Gastroesophageal sphincter (tissue), 4 donors: ENCODE results near the gene FER. TPM values are rescaled to one million over a fixed set of nuclear protein-coding genes. Genes with fewer than 3 reads are reported as not detected.

Experiments
- ATAC-seq: fragments of 150-250 bp; one replicate; pipeline ENCODE4 v1.9.1; 2016; ENCODE audit warnings: mild to moderate bottlenecking, moderate library complexity
- H3K27ac ChIP-seq, 4 donors: fragments of 200-600 bp; sonication (generic) in 3 of 4; 1 replicate in 3 of 4; 2 replicates in 1 of 4; pipeline ENCODE4 v1.5.1; 2016 to 2019
- H3K27me3 ChIP-seq: fragments of 200-600 bp; sonication (generic); one replicate; pipeline ENCODE4 v1.5.1; 2019
- H3K36me3 ChIP-seq, 2 donors: fragments of 200-600 bp; sonication (generic); one replicate each; pipeline ENCODE4 v1.5.1; 2019; ENCODE audit warnings: control low read depth in 1 of 2
- H3K4me1 ChIP-seq, 3 donors: fragments of 200-600 bp; sonication (generic); 1 replicate in 2 of 3; 2 replicates in 1 of 3; pipeline ENCODE4 v1.5.1; 2016 to 2019; ENCODE audit warnings: control low read depth in 2 of 3
- H3K4me3 ChIP-seq, 2 donors: fragments of 200-600 bp; sonication (generic); one replicate each; pipeline ENCODE4 v1.5.1; 2019; ENCODE audit warnings: mild to moderate bottlenecking in 1 of 2, moderate library complexity in 1 of 2
- H3K9me3 ChIP-seq, 3 donors: fragments of 200-600 bp; sonication (generic); one replicate each; pipeline ENCODE4 v1.5.1; 2017 to 2019; ENCODE audit warnings: control low read depth in 2 of 3
- CTCF ChIP-seq, 4 experiments: fragments of 200-600 bp in 2 of 4; fragments of 450-650 bp in 2 of 4; sonication (generic) in 1 of 4; IDR thresholded peaks; one replicate each; pipeline ENCODE4 v1.5.1; 2017 to 2019; ENCODE audit warnings: antibody characterized with exemption in 4 of 4, mild to moderate bottlenecking in 2 of 4, moderate library complexity in 2 of 4
- EP300 ChIP-seq: sonication (generic); formaldehyde crosslinking; IDR thresholded peaks from one replicate; pipeline ENCODE4 v1.6.1; 2017; ENCODE audit warnings: antibody characterized with exemption, mild to moderate bottlenecking
- POLR2A ChIP-seq, 2 donors: fragments of 450-650 bp; IDR thresholded peaks; one replicate each; pipeline ENCODE4 v1.6.1; 2017; ENCODE audit warnings: antibody characterized with exemption in 2 of 2, mild to moderate bottlenecking in 2 of 2, moderate library complexity in 1 of 2
- POLR2AphosphoS5 ChIP-seq: sonication (generic); formaldehyde crosslinking; IDR thresholded peaks from one replicate; pipeline ENCODE4 v1.6.1; 2017; ENCODE audit warnings: antibody characterized with exemption
- WGBS, 2 donors: methylation state at CpG; one replicate each; pipeline ENCODE4 v1.1.5; 2018; ENCODE audit warnings: low coverage in 1 of 2; 5-methylcytosine and 5-hydroxymethylcytosine counted together
- total RNA-seq, 4 donors: library from RNA; depleted of rRNA; stranded (reverse); fragments of >200 nt; gene quantifications; one replicate each; pipeline ENCODE4 v1.1.0, GENCODE V29; 2016

FER gene
- total RNA-seq, 4 donors from 2014 or later = 23.2 to 45.3 (median 32.5) TPM

GRCh38 chr5:108950276-108950675 lies 202.6 kb downstream of the FER start:
- H3K4me3 ChIP-seq = no peak overlapping the region
- TF ChIP-seq POLR2A (IDR thresholded peaks at IDR 0.05) (no peak), EP300 (no peak), CTCF (IDR thresholded peaks at IDR 0.05) (no peak), POLR2AphosphoS5 (no peak)
- H3K4me1 ChIP-seq = no peaks in the 10 kb centered on the region
- no peaks in the 10 kb centered on the region for H3K36me3 ChIP-seq
- WGBS, 2 donors = 85 to 98% methylated on average over 2 of the region's 2 CpGs
- no peak overlapping the region for H3K27ac ChIP-seq
- no peak for ATAC-seq
- no peaks in the 10 kb centered on the region for H3K27me3 ChIP-seq
- no peaks in the 10 kb centered on the region for H3K9me3 ChIP-seq

- TF ChIP-seq POLR2AphosphoS5 = no peak
- no peak for TF ChIP-seq EP300
- no peak for TF ChIP-seq CTCF (IDR thresholded peaks at IDR 0.05)
- no peak for TF ChIP-seq POLR2A (IDR thresholded peaks at IDR 0.05)
- no peaks in the 10 kb centered on the region for H3K9me3 ChIP-seq
- H3K4me3 ChIP-seq = no peak overlapping the region
- no peaks in the 10 kb centered on the region for H3K27me3 ChIP-seq
- no peaks in the 10 kb centered on the region for H3K4me1 ChIP-seq
- ATAC-seq = no peak
- H3K36me3 ChIP-seq = no peaks in the 10 kb centered on the region
- no peak overlapping the region for H3K27ac ChIP-seq
Observed at GRCh38 chr5:108953940-108954339, 206.2 kb downstream of the FER start.

- no peak overlapping the region for H3K4me3 ChIP-seq
- H3K27ac ChIP-seq = no peak overlapping the region
- H3K4me1 ChIP-seq = no peaks in the 10 kb centered on the region
- no peaks in the 10 kb centered on the region for H3K36me3 ChIP-seq
- H3K27me3 ChIP-seq = no peaks in the 10 kb centered on the region
- TF ChIP-seq POLR2AphosphoS5 (no peak), POLR2A (IDR thresholded peaks at IDR 0.05) (no peak), CTCF (IDR thresholded peaks at IDR 0.05) (no peak), EP300 (no peak)
- no peaks in the 10 kb centered on the region for H3K9me3 ChIP-seq
- no peak for ATAC-seq
Observed at GRCh38 chr5:108957333-108957732, 209.6 kb downstream of the FER start.

- Histone ChIP-seq H3K9me3 (no peaks in the 10 kb centered on the region), H3K27ac (no peak overlapping the region), H3K4me1 (peaks cover 0 to 3% (median 0%) of the 10 kb centered on the region in 3 donors), H3K27me3 (no peaks in the 10 kb centered on the region), H3K4me3 (no peak overlapping the region), H3K36me3 (no peaks in the 10 kb centered on the region)
- WGBS, 2 donors = 95 to 97% methylated on average over 4 to 5 of the region's 6 CpGs
- ATAC-seq = no peak
- TF ChIP-seq EP300 (no peak), CTCF (IDR thresholded peaks at IDR 0.05) (no peak), POLR2A (IDR thresholded peaks at IDR 0.05) (no peak), POLR2AphosphoS5 (no peak)
Observed at GRCh38 chr5:108966910-108967309, 219.2 kb downstream of the FER start.

- Histone ChIP-seq H3K36me3 (peaks cover 0 to 8% of the 10 kb centered on the region in 2 donors), H3K4me3 (no peak overlapping the region)
- WGBS, 2 donors = 81 to 83% methylated on average over 1 of the region's 1 CpG
Observed at GRCh38 chr5:108974594-108974993, 226.9 kb downstream of the FER start.

More at GRCh38 chr5:108974594-108974993, 226.9 kb downstream of the FER start:
- Histone ChIP-seq H3K27ac (no peak overlapping the region), H3K9me3 (no peaks in the 10 kb centered on the region), H3K27me3 (no peaks in the 10 kb centered on the region), H3K4me1 (peaks cover 0 to 3% (median 0%) of the 10 kb centered on the region in 3 donors)
- no peak for ATAC-seq
- TF ChIP-seq EP300 = no peak
- no peak for TF ChIP-seq CTCF (IDR thresholded peaks at IDR 0.05)
- TF ChIP-seq POLR2A (IDR thresholded peaks at IDR 0.05) = no peak
- TF ChIP-seq POLR2AphosphoS5 = no peak
